Activated CD8-positive, alpha-beta T cell treated with anti-CD3 and anti-CD28 coated beads, Interleukin-2, amount 10 ng/mL, durations not matched to agents 7 days and 5 days (primary cell): ENCODE data around the gene MYH11. TPM values are rescaled to one million over a fixed set of nuclear protein-coding genes. Genes with fewer than 3 reads are reported as not detected.

ENCODE experiments used
- ATAC-seq: fragments of 150-1000 bp; cut with Tn5 transposase; one replicate; pipeline ENCODE4 v1.10.0; 2021; ENCODE audit warnings: moderate library complexity
- CTCF ChIA-PET: fragments of 350-600 bp; sonication (Branson Sonifier 250); formaldehyde crosslinking; loops from one replicate; lab custom pipeline; 2021; ENCODE audit warnings: antibody characterized with exemption; lab: Charles Lee
- POLR2A ChIA-PET: fragments of 350-600 bp; sonication (Branson Sonifier 250); formaldehyde crosslinking; loops from one replicate; lab custom pipeline; 2021; ENCODE audit warnings: antibody characterized with exemption; lab: Charles Lee
- DNase-seq: peaks from one replicate; pipeline ENCODE4 v3.0.0-alpha.2; 2020
- H3K27ac Mint-ChIP-seq: one replicate; pipeline ENCODE4 v1.8.0; 2021; ENCODE audit warnings: mild to moderate bottlenecking, mixed read lengths
- H3K27me3 Mint-ChIP-seq: one replicate; pipeline ENCODE4 v1.8.0; 2021; ENCODE audit warnings: low read depth, mixed read lengths
- H3K36me3 Mint-ChIP-seq: one replicate; pipeline ENCODE4 v1.8.0; 2021; ENCODE audit warnings: low read depth, mixed read lengths
- H3K4me1 Mint-ChIP-seq: one replicate; pipeline ENCODE4 v1.8.0; 2021; ENCODE audit warnings: low read depth, mixed read lengths
- H3K4me3 Mint-ChIP-seq: one replicate; pipeline ENCODE4 v1.8.0; 2021; ENCODE audit warnings: mild to moderate bottlenecking, mixed read lengths
- H3K9me3 Mint-ChIP-seq: one replicate; pipeline ENCODE4 v1.8.0; 2022; ENCODE audit warnings: mixed read lengths; ENCODE audit not compliant: insufficient read depth
- total RNA-seq, 2 experiments: library from RNA; stranded (reverse); gene quantifications; one replicate each; pipeline ENCODE4 v1.2.3, GENCODE V29; 2021

MYH11 gene
- total RNA-seq, 2 experiments from 2014 or later = not detected

GRCh38 chr16:15653227-15653626 lies 203.6 kb downstream of the MYH11 start:
- no peaks in the 10 kb centered on the region for H3K27me3 Mint-ChIP-seq
- POLR2A ChIA-PET = interaction anchor here (0.9 to 1.4 kb wide), 2 partner anchors 14 to 19 kb away, joined by 6 read pairs; no protein-coding TSS in a partner anchor
- peaks cover 45% of the 10 kb centered on the region for H3K4me1 Mint-ChIP-seq

More at GRCh38 chr16:15653227-15653626, 203.6 kb downstream of the MYH11 start:
- peaks cover 58% of the 10 kb centered on the region for H3K36me3 Mint-ChIP-seq
- peak overlapping the region; percentile 52 for H3K4me3 Mint-ChIP-seq
- no peak for ATAC-seq
- DNase-seq = no peak
- H3K27ac Mint-ChIP-seq = no peak overlapping the region
- CTCF ChIA-PET = interaction anchor here (1.1 kb wide), 1 partner anchor 19 kb away, joined by 3 read pairs; no protein-coding TSS in a partner anchor
- H3K9me3 Mint-ChIP-seq = no peaks in the 10 kb centered on the region

Other genes starting within 250 kb of the MYH11 start
- gene MARF1, start 213.9 kb downstream of the MYH11 start, total RNA-seq = 10 to 100 TPM; 62.7 to 64.5 TPM
- gene NDE1, start 206.8 kb downstream of the MYH11 start, total RNA-seq = 100 to 1,000 TPM; 140 to 141 TPM
- 10 to 100 TPM; 38.8 to 45.0 TPM for gene CEP20, start 31.6 kb upstream of the MYH11 start, total RNA-seq
- gene ABCC1, start 92.6 kb upstream of the MYH11 start, total RNA-seq = 10 to 100 TPM; 46.0 to 46.9 TPM